OCI-LY1 (cell line): ENCODE results near the gene TUBGCP6.
A peak's percentile ranks its signal among the peaks of the same experiment; 100 is the strongest.

Source experiments
- H2AFZ ChIP-seq: fragments of 200-600 bp; sonication (generic), shearing (Covaris generic); 2 replicates; pipeline ENCODE4 v1.6.0; 2014; ENCODE audit warnings: antibody characterized with exemption, mild to moderate bottlenecking, low read length
- H3F3A ChIP-seq: fragments of 200-600 bp; sonication (generic), shearing (Covaris generic); 2 replicates; pipeline ENCODE4 v1.6.0; 2014; ENCODE audit warnings: mild to moderate bottlenecking, antibody characterized with exemption, low read length, moderate library complexity; ENCODE audit not compliant: insufficient read depth
- H3K27ac ChIP-seq: fragments of 200-600 bp; sonication (generic); 2 replicates; pipeline ENCODE4 v1.5.1; 2014; ENCODE audit warnings: low read length, mixed run types, mild to moderate bottlenecking, low read depth; ENCODE audit not compliant: poor library complexity, severe bottlenecking
- H3K27me3 ChIP-seq: fragments of 200-600 bp; sonication (generic); 2 replicates; pipeline ENCODE4 v1.6.0; 2014; ENCODE audit warnings: antibody characterized with exemption, mild to moderate bottlenecking, low read length, moderate library complexity; ENCODE audit not compliant: insufficient read depth
- H3K36me3 ChIP-seq: fragments of 200-600 bp; sonication (generic); 2 replicates; pipeline ENCODE4 v1.6.1; 2014; ENCODE audit warnings: mild to moderate bottlenecking, antibody characterized with exemption, low read length, moderate library complexity, mixed read lengths; ENCODE audit not compliant: insufficient read depth
- H3K4me1 ChIP-seq: fragments of 200-600 bp; sonication (generic); 2 replicates; pipeline ENCODE4 v1.5.1; 2014; ENCODE audit warnings: mild to moderate bottlenecking, low read length, moderate library complexity; ENCODE audit not compliant: insufficient read depth, severe bottlenecking
- H3K4me2 ChIP-seq: fragments of 200-600 bp; sonication (generic), shearing (Covaris generic); 2 replicates; pipeline ENCODE4 v1.6.1; 2014; ENCODE audit warnings: low read length
- H3K4me3 ChIP-seq: fragments of 200-600 bp; sonication (generic); 2 replicates; pipeline ENCODE4 v1.5.1; 2014; ENCODE audit warnings: low read length, low read depth, mild to moderate bottlenecking, mixed read lengths; ENCODE audit not compliant: poor library complexity, severe bottlenecking
- H3K79me2 ChIP-seq: fragments of 200-600 bp; shearing (Covaris generic); 2 replicates; pipeline ENCODE4 v1.6.1; 2016; ENCODE audit warnings: mixed run types, low read length, mixed read lengths; ENCODE audit not compliant: insufficient read depth
- H3K9ac ChIP-seq: fragments of 200-600 bp; sonication (generic), shearing (Covaris generic); 2 replicates; pipeline ENCODE4 v1.6.1; 2014; ENCODE audit warnings: mild to moderate bottlenecking, low read length, mixed read lengths
- H3K9me2 ChIP-seq: fragments of 200-600 bp; sonication (generic), shearing (Covaris generic); 2 replicates; pipeline ENCODE4 v1.6.1; 2014; ENCODE audit warnings: low read depth, mild to moderate bottlenecking, low read length, mixed read lengths
- H3K9me3 ChIP-seq: fragments of 200-600 bp; shearing (Covaris generic); 2 replicates; pipeline ENCODE4 v1.6.1; 2014; ENCODE audit warnings: low read length, mixed read lengths
- H4K20me1 ChIP-seq: fragments of 200-600 bp; sonication (generic), shearing (Covaris generic); 2 replicates; pipeline ENCODE4 v1.6.0; 2016; ENCODE audit warnings: mild to moderate bottlenecking, low read length; ENCODE audit not compliant: insufficient read depth
- EZH2 ChIP-seq: fragments of 200-600 bp; sonication (generic), shearing (Covaris generic); IDR thresholded peaks from 2 replicates; pipeline ENCODE4 v1.8.0; 2017; ENCODE audit warnings: borderline replicate concordance, mixed run types, mild to moderate bottlenecking, antibody characterized with exemption, low read length, moderate library complexity, mixed read lengths
- TF ChIP-seq, protein P1 (sequence below): fragments of 200-600 bp; sonication (generic), shearing (Covaris generic); IDR thresholded peaks from 2 replicates; pipeline ENCODE4 v1.5.1; 2017; ENCODE audit warnings: mild to moderate bottlenecking, antibody characterized with exemption, low read length, moderate library complexity, mixed read lengths

Gene TUBGCP6

DNA sequence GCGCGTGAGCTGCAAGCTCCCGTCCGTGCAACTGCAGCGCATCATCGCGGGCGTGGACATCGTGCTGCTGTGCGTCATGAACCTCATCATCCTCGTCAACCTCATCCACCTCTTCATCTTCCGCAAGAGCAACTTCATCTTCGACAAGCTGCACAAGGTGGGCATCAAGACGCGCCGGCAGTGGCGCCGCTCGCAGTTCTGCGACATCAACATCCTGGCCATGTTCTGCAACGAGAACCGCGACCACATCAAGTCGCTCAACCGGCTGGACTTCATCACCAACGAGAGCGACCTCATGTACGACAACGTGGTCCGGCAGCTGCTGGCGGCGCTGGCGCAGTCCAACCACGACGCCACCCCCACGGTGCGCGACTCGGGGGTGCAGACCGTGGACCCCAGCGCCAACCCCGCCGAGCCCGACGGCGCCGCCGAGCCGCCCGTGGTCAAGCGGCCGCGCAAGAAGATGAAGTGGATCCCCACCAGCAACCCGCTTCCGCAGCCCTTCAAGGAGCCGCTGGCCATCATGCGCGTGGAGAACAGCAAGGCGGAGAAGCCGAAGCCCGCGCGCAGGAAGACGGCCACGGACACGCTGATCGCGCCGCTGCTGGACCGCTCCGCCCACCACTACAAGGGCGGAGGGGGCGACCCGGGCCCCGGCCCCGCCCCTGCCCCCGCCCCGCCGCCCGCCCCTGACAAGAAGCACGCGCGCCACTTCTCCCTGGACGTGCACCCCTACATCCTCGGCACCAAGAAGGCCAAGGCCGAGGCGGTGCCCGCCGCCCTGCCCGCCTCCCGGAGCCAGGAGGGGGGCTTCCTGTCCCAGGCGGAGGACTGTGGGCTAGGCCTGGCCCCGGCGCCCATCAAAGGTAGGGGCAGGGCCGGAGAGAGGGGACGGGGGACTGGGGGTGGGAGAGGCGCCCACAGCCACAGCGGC lies 67.0 kb downstream of the TUBGCP6 start:
- no peak overlapping the region for H3K27ac ChIP-seq
- H3F3A ChIP-seq: no peaks in the 10 kb centered on the region
- no peaks in the 10 kb centered on the region for H3K79me2 ChIP-seq
- H4K20me1 ChIP-seq: no peaks in the 10 kb centered on the region
- no peaks in the 10 kb centered on the region for H3K9me2 ChIP-seq
- H3K9me3 ChIP-seq: no peaks in the 10 kb centered on the region
- H2AFZ ChIP-seq: no peak overlapping the region
- H3K4me3 ChIP-seq: no peak overlapping the region
- no peak for TF ChIP-seq EZH2
- TF ChIP-seq, protein P1, sequence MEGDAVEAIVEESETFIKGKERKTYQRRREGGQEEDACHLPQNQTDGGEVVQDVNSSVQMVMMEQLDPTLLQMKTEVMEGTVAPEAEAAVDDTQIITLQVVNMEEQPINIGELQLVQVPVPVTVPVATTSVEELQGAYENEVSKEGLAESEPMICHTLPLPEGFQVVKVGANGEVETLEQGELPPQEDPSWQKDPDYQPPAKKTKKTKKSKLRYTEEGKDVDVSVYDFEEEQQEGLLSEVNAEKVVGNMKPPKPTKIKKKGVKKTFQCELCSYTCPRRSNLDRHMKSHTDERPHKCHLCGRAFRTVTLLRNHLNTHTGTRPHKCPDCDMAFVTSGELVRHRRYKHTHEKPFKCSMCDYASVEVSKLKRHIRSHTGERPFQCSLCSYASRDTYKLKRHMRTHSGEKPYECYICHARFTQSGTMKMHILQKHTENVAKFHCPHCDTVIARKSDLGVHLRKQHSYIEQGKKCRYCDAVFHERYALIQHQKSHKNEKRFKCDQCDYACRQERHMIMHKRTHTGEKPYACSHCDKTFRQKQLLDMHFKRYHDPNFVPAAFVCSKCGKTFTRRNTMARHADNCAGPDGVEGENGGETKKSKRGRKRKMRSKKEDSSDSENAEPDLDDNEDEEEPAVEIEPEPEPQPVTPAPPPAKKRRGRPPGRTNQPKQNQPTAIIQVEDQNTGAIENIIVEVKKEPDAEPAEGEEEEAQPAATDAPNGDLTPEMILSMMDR: no peak
- no peak overlapping the region for H3K9ac ChIP-seq
- H3K4me2 ChIP-seq: no peak overlapping the region
- peaks cover 24% of the 10 kb centered on the region for H3K4me1 ChIP-seq
- H3K36me3 ChIP-seq: no peaks in the 10 kb centered on the region
- H3K27me3 ChIP-seq: peaks cover 4% of the 10 kb centered on the region; the same call in 1 of the 2 replicates

DNA sequence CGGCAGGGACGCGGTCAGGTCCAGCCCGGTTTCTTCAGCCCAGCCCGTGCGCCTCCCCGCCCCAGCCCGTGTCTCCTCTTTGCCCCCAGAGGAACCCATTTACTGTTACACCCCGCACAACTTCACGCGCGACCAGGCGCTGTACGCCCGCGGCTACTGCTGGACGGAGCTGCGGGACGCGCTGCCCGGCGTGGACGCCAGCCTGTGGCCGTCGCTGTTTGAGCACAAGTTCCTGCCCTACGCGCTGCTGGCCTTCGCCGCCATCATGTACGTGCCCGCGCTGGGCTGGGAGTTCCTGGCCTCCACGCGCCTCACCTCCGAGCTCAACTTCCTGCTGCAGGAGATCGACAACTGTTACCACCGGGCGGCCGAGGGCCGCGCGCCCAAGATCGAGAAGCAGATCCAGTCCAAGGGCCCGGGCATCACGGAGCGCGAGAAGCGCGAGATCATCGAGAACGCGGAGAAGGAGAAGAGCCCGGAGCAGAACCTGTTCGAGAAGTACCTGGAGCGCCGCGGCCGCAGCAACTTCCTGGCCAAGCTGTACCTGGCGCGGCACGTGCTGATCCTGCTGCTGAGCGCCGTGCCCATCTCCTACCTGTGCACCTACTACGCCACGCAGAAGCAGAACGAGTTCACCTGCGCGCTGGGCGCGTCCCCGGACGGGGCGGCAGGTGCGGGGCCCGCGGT lies 67.8 kb downstream of the TUBGCP6 start:
- Histone ChIP-seq H3K4me3 (no peak overlapping the region), H3K4me2 (no peak overlapping the region), H3F3A (peaks cover 4% of the 10 kb centered on the region; the same call in 1 of the 2 replicates), H3K9ac (no peak overlapping the region), H4K20me1 (no peaks in the 10 kb centered on the region), H3K36me3 (no peaks in the 10 kb centered on the region), H3K27ac (no peak overlapping the region), H3K9me2 (no peaks in the 10 kb centered on the region), H3K27me3 (peaks cover under 1% of the 10 kb centered on the region; the same call in 1 of the 2 replicates), H2AFZ (no peak overlapping the region), H3K79me2 (no peaks in the 10 kb centered on the region), H3K9me3 (no peaks in the 10 kb centered on the region), H3K4me1 (peaks cover 24% of the 10 kb centered on the region)
- no peak for TF ChIP-seq EZH2
- TF ChIP-seq, protein P1: no peak

DNA sequence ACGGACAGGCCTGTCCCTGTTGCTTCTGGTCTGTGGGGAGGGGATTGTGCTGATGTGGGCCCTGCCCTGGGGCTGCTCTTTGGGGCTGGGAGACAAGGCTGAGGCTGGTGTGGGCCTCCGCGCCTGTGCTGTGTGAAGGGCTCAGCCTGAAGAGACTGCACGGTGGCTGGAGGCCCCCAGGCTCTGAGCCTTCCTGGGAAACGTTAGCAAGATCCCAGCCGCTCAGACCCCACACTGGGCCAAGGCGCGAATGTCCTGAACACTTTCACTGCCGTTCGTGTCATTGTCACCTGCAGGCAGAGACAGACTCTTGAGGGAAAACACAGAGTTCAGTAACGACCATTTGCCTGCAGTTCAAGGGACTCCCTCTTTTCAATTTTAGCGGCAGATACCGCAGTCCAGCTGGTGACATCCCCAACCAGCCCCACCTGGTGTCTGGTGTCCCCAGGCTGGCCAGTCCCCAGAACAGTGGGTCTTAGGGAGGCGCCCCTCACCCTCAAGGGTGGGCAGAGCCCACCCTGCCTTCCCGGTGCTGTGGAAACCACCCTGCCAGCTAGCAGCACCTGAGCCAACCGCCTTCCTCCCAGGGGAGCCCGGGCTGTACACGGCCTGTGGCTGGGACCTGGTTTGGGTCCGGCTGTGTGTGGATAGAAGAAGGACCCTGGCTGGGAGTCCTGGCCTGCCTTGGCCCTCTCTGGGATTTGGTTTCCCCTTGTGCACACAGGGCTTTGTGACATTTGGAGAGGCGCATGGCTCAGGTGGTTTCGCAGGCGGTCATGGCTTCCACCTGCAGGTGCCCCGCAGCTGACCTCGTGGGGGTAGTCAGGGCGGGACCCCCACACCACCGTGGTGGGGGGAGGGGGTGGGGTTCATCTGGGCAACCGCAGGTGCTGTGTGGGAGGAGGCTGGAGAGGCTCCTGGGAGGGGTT lies 68.6 kb downstream of the TUBGCP6 start:
- peaks cover 4% of the 10 kb centered on the region; the same call in 1 of the 2 replicates for H3F3A ChIP-seq
- H3K27me3 ChIP-seq: no peaks in the 10 kb centered on the region; the same call in 1 of the 2 replicates
- no peaks in the 10 kb centered on the region for H4K20me1 ChIP-seq
- no peak overlapping the region; the same call in 1 of the 2 replicates for H3K9ac ChIP-seq
- TF ChIP-seq, protein P1: no peak
- TF ChIP-seq EZH2: no peak
- no peak overlapping the region for H2AFZ ChIP-seq
- H3K9me3 ChIP-seq: no peaks in the 10 kb centered on the region
- peaks cover 24% of the 10 kb centered on the region for H3K4me1 ChIP-seq
- H3K4me2 ChIP-seq: peak overlapping the region; percentile 19; the same call in 1 of the 2 replicates
- H3K4me3 ChIP-seq: no peak overlapping the region
- no peaks in the 10 kb centered on the region for H3K9me2 ChIP-seq
- H3K27ac ChIP-seq: no peak overlapping the region
- no peaks in the 10 kb centered on the region for H3K36me3 ChIP-seq
- H3K79me2 ChIP-seq: no peaks in the 10 kb centered on the region
